Measurements from ENCODE around the gene PLCE1. TPM values are rescaled to one million over a fixed set of nuclear protein-coding genes. Genes with fewer than 3 reads are reported as not detected.

PLCE1 gene
- total and polyA plus RNA-seq, 2 of the 4 experiments (the other 2 are of a cell fraction): 2.2 to 4.5 TPM

- Histone ChIP-seq H4K5ac (ENCODE audit: low read depth, low read length) (no peak overlapping the region), H3K56ac (ENCODE audit: extremely low read depth, insufficient read depth, low read length) (no peak overlapping the region), H2BK20ac (ENCODE audit: low read depth, low read length) (no peak overlapping the region), H4K8ac (ENCODE audit: low read depth in 2 of 2, low read length in 2 of 2) (no peak overlapping the region), H3K23ac (ENCODE audit: low read depth, low read length) (no peak overlapping the region), H3K9me3 (ENCODE audit: control insufficient read depth, insufficient read depth, low read length) (no peaks in the 10 kb centered on the region), H3K18ac (ENCODE audit: low read depth, low read length) (no peak overlapping the region), H2AFZ (replicated peaks; ENCODE audit: low read length, poor library complexity) (no peak overlapping the region), H3K36me3 (ENCODE audit: control insufficient read depth, insufficient read depth, low read length) (no peaks in the 10 kb centered on the region), H3K79me1 (ENCODE audit: low read depth in 1 of 2, low read length in 2 of 2) (no peaks in the 10 kb centered on the region), H2BK15ac (ENCODE audit: low read depth, low read length) (no peak overlapping the region), H4K91ac (ENCODE audit: insufficient read depth, low read depth, low read length) (no peak overlapping the region), H3K14ac (replicated peaks; ENCODE audit: low read depth, low read length) (no peak overlapping the region), H3K9me1 (ENCODE audit: insufficient read depth, low read length) (no peaks in the 10 kb centered on the region; the same call in 1 of the 2 replicates), H3K4me3 (ENCODE audit: insufficient read depth, low read depth, low read length) (no peak overlapping the region), H2AK9ac (replicated peaks; ENCODE audit: low read depth, low read length, poor library complexity) (no peak overlapping the region), H3K4me1 (ENCODE audit: control insufficient read depth, insufficient read depth, low read length) (no peaks in the 10 kb centered on the region; the same call in none of the 2 replicates), H3K27ac (ENCODE audit: insufficient read depth, low read length) (no peak overlapping the region), H2AK5ac (ENCODE audit: low read depth, low read length) (no peak overlapping the region), H2BK5ac (ENCODE audit: low read depth, low read length, poor library complexity, severe bottlenecking) (no peak overlapping the region), H3K27me3 (ENCODE audit: control insufficient read depth, insufficient read depth, low read length) (no peaks in the 10 kb centered on the region), H2BK120ac (ENCODE audit: low read depth, low read length) (no peak overlapping the region), H3K9ac (ENCODE audit: low read depth, low read length) (no peak overlapping the region), H3K4me2 (ENCODE audit: low read depth, low read length) (no peak overlapping the region), H3K4ac (ENCODE audit: low read depth, low read length) (no peak overlapping the region), H4K20me1 (ENCODE audit: insufficient read depth, low read length) (no peaks in the 10 kb centered on the region)
- no peak for DNase-seq
- in situ Hi-C loops (cut with MboI; ENCODE audit: low sequenced_read_pairs) (no loop called here), dilution Hi-C loops (cut with HindIII; ENCODE audit: low sequenced_read_pairs, unreplicated experiment) (no loop called here), intact Hi-C loops (cut with micrococcal nuclease) (no loop called here)
- no TSS peak for BruUV-seq (replicated peaks)
- WGBS, 2 experiments (ENCODE audit: extremely low coverage in 2 of 2, insufficient read length in 1 of 2): 90% methylated on average over 2 of the region's 5 CpGs; no CpG with 5 or more reads in 1 of the 2 experiments
- ATAC-seq (ENCODE audit: low read depth): no peak
- ChIA-PET CTCF (interaction anchor here (1.1 kb wide), 1 partner anchor 37 kb away, joined by 3 read pairs; no protein-coding TSS in a partner anchor), POLR2A (ENCODE audit: unreplicated experiment) (no interaction called here)
- TF ChIP-seq MAZ (IDR thresholded peaks at IDR 0.05; ENCODE audit: borderline replicate concordance, low read depth, low read length): no peak
- no peak for TF ChIP-seq RAD21 (IDR thresholded peaks at IDR 0.05; ENCODE audit: low read length)
- TF ChIP-seq RFX5 (IDR thresholded peaks at IDR 0.05; ENCODE audit: low read depth, low read length): no peak
- TF ChIP-seq USF2 (IDR thresholded peaks at IDR 0.05; ENCODE audit: low read depth, low read length): no peak
- no peak for TF ChIP-seq CHD1 (IDR thresholded peaks at IDR 0.05; ENCODE audit: low read depth, low read length)
- TF ChIP-seq BHLHE40 (IDR thresholded peaks at IDR 0.05; ENCODE audit: low read depth, low read length): no peak
Measured at GRCh38 chr10:94000638-94001415, 7.1 kb downstream of the PLCE1 start.
